SHP77 treated with DMSO at 0.1 percent for 48 hours (cell line): ENCODE measurements around the gene TTN.
"Not testable (repeated sequence)": the region's sequence is repeated elsewhere in the genome, so short reads cannot be mapped to it uniquely, and the experiment has no call there.

Experiments
- DNase-seq: peaks from one replicate; lab custom pipeline; 2025; lab: John Stamatoyannopoulos, UW

Gene TTN

DNA sequence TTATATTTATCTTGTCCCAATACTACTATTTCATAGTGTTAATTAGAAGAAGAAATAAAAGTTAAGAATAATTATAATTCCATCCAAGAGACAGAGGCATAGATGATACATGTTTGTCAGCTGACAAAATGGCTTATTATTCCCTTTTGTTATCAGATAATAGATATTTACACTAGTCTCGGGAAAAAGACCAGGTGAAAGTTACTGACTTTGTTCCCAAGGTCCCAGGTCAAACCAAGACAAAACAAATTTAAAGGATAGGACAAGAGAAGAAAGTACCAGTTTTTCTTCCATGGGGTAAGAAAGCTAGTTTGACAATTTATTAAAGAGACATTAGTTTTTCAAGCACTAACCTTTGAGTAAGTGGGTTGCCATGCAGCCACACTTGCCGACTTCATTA, 73.2 kb downstream of the TTN start:
- no peak for DNase-seq

DNA sequence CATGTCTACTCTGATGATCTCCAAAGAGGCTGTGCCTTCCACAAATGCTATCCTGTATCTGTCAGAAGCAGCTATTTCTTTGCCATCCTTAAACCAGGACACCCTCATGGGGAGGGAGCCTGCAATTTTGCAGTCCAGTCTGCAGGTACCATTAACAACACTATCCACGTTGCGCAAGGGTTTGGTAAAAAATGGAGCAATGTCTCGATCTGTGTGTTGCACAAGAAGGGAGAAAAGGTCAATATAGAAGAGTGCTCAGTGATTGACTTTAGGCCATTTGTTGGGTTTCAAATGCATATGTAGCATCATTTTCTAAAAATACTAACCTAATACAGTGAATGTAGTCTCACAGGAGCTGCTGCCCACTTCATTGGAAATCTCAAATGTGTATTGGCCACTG, 74.3 kb downstream of the TTN start:
- DNase-seq, result no peak

DNA sequence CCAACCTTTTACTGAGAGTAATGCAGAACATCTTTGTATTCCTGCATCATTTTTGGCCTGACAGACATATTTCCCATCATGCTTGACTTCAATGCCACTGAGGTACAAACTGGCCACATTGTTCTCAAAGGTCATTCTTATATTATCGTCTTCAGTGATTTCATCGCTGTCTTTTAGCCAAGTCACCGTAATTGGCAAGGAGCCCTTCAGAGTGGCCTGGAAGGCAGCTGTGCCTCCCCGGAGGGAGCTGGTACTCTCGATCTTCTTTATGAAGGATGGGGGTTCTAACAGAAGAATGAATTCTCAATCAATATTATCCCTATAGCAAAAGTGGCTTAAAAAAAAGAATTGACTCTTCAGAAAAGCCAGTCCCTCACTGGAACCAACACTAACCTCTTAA, 75.9 kb downstream of the TTN start:
- no peak for DNase-seq

DNA sequence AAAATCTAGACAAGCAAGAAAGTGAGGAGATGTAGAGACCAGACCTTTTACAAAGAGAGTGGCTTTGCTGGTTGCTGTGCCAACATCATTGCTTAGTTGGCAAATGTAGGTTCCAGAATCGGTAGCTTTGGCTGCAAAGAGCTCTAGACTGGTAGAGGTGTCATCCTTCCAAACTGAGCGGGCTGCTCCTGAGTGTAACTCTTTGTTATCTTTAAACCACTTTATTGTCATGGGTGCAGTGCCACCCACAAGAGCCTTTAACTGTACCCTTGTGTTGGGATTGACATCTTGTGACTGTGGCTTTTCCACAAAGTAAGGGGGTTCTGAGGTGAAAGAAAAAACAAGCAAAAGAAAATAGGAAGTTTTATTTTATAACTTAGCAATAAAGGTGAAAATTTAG, 77.2 kb downstream of the TTN start:
- no peak for DNase-seq

- no peak for DNase-seq
Observed at GRCh38 chr2:178723786-178724346, 83.4 kb downstream of the TTN start.

GRCh38 chr2:178722296-178722695, 84.9 kb downstream of the TTN start:
- DNase-seq, result no peak

DNA sequence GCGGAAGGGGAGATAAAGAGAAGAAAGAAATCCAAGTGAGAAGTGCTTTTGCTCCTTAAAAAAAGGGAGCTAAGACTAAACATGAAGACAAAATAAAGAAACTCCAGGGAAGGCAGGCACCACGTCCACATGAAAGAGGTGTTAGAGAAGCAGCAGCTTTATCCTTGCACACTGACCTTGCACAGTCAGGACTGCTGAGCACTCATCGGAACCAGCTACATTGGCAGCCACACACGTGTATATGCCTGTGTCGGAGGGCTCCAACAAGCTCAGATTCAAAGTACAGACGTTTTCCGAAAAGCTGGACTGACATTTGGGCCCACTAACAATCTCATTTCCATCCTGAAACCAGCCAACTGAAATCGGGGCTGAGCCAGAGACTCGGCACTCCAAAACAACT, 88.2 kb downstream of the TTN start:
- no peak for DNase-seq

- no peak for DNase-seq
Observed at GRCh38 chr2:178718283-178718682, 88.9 kb downstream of the TTN start.

DNA sequence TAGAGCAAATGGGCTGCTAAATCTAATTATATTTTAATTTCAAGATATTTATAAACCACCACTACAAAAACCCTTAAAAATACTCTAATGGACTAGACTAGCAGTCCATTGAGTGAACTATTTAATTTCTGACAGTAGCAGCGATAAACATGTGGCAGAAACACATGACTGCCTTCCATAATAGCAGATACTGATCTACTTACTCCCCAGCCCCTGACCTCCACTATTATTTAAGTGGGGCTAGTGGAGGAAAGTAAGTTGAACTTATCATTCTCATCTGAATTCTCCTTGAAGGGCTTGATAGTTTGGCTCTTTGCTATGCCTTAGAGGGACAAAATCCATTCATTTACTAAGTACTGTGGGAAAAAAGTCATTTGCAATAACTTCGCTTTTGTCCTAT, 90.8 kb downstream of the TTN start:
- DNase-seq, result no peak

DNA sequence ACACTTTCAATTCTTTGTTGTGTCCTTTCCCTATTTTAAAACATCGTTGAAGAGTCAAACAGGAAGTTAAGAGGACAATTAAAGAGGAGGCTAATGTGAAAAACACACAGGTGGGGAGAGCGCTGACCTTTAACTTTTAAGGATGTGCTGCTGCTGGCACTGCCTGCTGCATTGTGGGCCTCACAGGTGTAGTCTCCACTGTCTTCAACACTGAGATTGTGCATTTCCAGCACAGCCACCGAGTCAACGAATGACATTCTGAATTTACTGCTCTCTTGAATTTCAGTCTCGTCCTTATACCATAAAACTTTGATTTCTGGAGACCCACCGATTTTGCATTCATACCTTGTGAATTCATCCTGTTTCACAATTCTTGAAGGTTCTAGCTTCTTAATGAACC, 91.9 kb downstream of the TTN start:
- DNase-seq, result no peak

- DNase-seq, result no peak
Observed at GRCh38 chr2:178707476-178707875, 99.7 kb downstream of the TTN start.

DNA sequence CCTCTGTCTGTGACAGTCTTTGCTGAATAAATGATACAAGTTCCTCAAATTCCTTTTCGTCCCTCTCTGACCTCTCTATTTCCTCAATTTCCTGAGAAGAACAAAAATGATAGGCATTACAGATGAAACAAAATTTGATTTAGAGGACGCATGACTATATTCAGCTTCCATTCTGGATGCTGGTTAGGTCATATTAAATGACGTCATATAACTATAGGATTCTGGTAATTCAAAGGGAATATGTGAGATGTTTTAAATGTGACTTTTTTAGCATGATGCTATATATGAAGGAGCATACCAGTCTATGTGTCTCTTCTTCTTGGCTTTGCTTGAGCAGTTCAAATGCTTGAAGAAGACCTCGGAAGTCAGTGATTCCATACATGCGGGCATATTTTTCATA, 102.3 kb downstream of the TTN start:
- DNase-seq, result no peak

GRCh38 chr2:178702361-178702760, 104.9 kb downstream of the TTN start:
- DNase-seq, result no peak

GRCh38 chr2:178700922-178701342, 106.3 kb downstream of the TTN start:
- peak; percentile 3 for DNase-seq

DNA sequence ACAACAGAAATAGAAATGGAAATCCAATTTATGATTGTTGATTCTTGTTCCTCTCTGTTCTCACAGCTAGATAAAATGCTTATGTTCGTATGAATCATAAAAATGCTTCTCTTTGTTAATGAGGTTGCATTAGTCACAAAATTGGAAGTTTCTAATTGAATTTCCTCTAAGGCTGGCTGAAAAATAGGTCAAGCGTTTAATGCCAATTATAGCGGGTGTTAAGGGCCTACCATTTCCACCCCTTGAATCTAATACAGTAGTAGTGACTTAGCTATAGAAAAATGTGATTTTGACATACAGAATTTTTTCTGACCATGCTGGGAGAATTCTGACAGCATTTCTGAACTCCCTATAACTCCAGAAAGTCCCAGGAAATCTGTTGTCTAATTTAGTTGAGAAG, 107.1 kb downstream of the TTN start:
- DNase-seq, result no peak

DNA sequence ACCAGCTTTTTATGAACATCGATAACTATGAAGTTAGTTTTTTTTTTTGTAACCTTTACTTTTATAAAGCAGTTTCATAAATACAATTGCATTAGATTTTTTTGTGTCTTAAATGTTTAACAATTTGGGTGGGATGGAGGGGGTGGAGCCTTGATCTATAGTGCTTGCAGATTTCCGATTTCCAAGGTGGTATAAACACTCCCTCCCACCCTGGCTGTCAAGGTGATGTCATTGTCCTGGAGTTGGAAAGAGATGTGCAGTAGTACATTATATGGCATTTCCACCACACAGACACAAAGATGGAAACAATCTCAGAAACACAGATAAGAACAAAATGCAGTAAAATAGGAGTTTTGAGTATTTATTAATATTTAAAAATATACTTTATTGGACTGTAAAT, 114.4 kb downstream of the TTN start:
- DNase-seq, result no peak

GRCh38 chr2:178689808-178690207, 117.4 kb downstream of the TTN start:
- no peak for DNase-seq

GRCh38 chr2:178683877-178684276, 123.3 kb downstream of the TTN start:
- no peak for DNase-seq

GRCh38 chr2:178681081-178681480, 126.1 kb downstream of the TTN start:
- DNase-seq, result no peak

- DNase-seq, result no peak
Observed at GRCh38 chr2:178679891-178680290, 127.3 kb downstream of the TTN start.

GRCh38 chr2:178677599-178677998, 129.6 kb downstream of the TTN start:
- DNase-seq, result no peak

- DNase-seq, result no peak
Observed at GRCh38 chr2:178676046-178676445, 131.2 kb downstream of the TTN start.

- DNase-seq, result no peak
Observed at GRCh38 chr2:178674122-178674521, 133.1 kb downstream of the TTN start.

DNA sequence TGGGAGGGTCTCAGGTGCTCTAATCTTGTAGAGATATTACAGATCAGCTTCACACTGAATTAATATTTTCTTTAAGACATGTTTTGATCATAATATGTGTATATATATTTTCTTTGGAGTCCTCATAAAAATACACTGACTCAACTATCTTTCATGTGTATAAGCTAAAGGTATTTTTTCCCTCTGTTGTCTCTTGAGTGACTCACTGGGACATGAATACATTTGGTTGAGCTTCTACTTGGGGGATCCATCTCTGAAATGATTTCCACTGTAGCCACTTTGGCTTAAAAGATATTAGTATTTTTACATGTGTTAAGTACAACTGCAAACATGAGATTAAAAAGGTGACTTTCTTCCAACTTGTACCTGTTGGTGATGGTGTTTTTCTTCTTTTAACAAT, 140.8 kb downstream of the TTN start:
- no peak for DNase-seq

- DNase-seq, result not testable (repeated sequence)
Observed at GRCh38 chr2:178658480-178658879, 148.7 kb downstream of the TTN start.
